ENCODE results near the gene BCO1.

The BCO1 gene

GRCh38 chr16:81232740-81233367, 5.6 kb upstream of the BCO1 start:
- no peak for DNase-seq (ENCODE audit: low read depth, low spot score)

- DNase-seq (ENCODE audit: low read depth, low spot score) = no peak
Measured at GRCh38 chr16:81237282-81237681, 1.2 kb upstream of the BCO1 start.

GRCh38 chr16:81237942-81238295, 570 bp upstream of the BCO1 start:
- no peak for DNase-seq (ENCODE audit: low read depth, low spot score)

GRCh38 chr16:81239367-81240121, 1.1 kb downstream of the BCO1 start:
- no peak for DNase-seq (ENCODE audit: low read depth, low spot score)

GRCh38 chr16:81241706-81242105, 3.2 kb downstream of the BCO1 start:
- no peak for DNase-seq (ENCODE audit: low read depth, low spot score)

GRCh38 chr16:81242977-81243618, 4.6 kb downstream of the BCO1 start:
- no peak for DNase-seq (ENCODE audit: low read depth, low spot score)

- no peak for DNase-seq (ENCODE audit: low read depth, low spot score)
Measured at GRCh38 chr16:81243942-81244341, 5.5 kb downstream of the BCO1 start.

- no peak for DNase-seq (ENCODE audit: low read depth, low spot score)
Measured at GRCh38 chr16:81251871-81252270, 13.4 kb downstream of the BCO1 start.

- no peak for DNase-seq (ENCODE audit: low read depth, low spot score)
Measured at GRCh38 chr16:81253141-81253540, 14.7 kb downstream of the BCO1 start.

- DNase-seq (ENCODE audit: low read depth, low spot score) = no peak
Measured at GRCh38 chr16:81254922-81255526, 16.5 kb downstream of the BCO1 start.

- DNase-seq (ENCODE audit: low read depth, low spot score) = no peak
Measured at GRCh38 chr16:81259916-81260315, 21.4 kb downstream of the BCO1 start.

GRCh38 chr16:81261049-81261648, 22.7 kb downstream of the BCO1 start:
- no peak for DNase-seq (ENCODE audit: low read depth, low spot score)

- DNase-seq (ENCODE audit: low read depth, low spot score) = no peak
Measured at GRCh38 chr16:81263470-81264220, 25.2 kb downstream of the BCO1 start.

GRCh38 chr16:81264386-81264785, 25.9 kb downstream of the BCO1 start:
- no peak for DNase-seq (ENCODE audit: low read depth, low spot score)

GRCh38 chr16:81265052-81265451, 26.6 kb downstream of the BCO1 start:
- no peak for DNase-seq (ENCODE audit: low read depth, low spot score)

GRCh38 chr16:81265658-81266451, 27.4 kb downstream of the BCO1 start:
- no peak for DNase-seq (ENCODE audit: low read depth, low spot score)

GRCh38 chr16:81266680-81267095, 28.2 kb downstream of the BCO1 start:
- no peak for DNase-seq (ENCODE audit: low read depth, low spot score)

- DNase-seq (ENCODE audit: low read depth, low spot score) = no peak
Measured at GRCh38 chr16:81268509-81268908, 30.0 kb downstream of the BCO1 start.

GRCh38 chr16:81273223-81273950, 34.9 kb downstream of the BCO1 start:
- DNase-seq (ENCODE audit: low read depth, low spot score) = no peak

- no peak for DNase-seq (ENCODE audit: low read depth, low spot score)
Measured at GRCh38 chr16:81275064-81275532, 36.6 kb downstream of the BCO1 start.

Data from activated CD4-positive, CD25-positive, alpha-beta regulatory T cell treated with anti-CD3 and anti-CD28 coated beads, Interleukin-2, amount 50 U/mL, for 16 hours (primary cell).